ENCODE measurements around the gene SIRT7. TPM values are rescaled to one million over a fixed set of nuclear protein-coding genes. Genes with fewer than 3 reads are reported as not detected.

The SIRT7 gene
- total RNA-seq, 1 experiment from 2014 or later: 24.2 TPM

DNA sequence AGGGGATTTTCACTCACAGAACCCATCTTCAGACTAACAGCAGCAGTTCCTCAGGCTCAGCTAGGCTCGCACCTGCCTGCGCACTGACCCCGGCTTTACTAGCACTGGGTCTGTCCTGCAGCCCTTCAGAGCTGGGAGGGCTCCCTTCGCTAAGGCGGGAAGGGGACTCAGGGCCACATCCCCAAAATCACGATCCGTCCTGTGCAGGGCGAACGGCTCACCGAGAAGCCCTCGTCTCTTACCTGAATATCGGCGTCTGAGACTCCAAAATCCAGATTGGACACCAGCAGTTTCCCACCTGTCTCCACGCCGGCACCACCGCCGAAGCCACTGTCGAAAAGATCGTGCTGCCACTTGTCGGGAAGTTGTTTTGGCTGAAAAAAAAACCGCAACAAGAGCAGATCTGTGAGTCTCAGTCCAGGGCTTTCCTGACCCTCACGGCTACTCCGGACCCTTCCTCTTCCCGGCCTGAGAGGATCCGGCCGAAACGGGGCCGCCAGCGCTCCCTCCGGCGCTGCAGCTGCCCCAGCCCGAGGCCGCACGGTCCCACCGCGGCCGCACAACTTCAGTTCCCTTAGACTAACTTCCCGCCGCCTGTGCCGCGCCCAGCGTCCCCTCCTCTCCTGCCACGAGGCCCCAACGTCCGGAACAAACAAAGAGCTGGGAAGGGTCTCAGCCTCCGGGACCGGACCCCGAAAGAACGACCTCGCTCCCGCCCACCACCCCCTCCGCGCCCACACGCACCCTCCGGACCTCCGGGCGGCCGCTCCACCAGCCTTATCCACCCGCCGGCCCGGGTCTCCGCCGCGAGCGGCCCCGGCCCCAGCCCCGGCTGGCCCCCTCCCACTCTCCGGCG lies 27.3 kb downstream of the SIRT7 start:
- H3K36me3 Mint-ChIP-seq: peaks cover 40% of the 10 kb centered on the region
- TF ChIP-seq, protein P1, sequence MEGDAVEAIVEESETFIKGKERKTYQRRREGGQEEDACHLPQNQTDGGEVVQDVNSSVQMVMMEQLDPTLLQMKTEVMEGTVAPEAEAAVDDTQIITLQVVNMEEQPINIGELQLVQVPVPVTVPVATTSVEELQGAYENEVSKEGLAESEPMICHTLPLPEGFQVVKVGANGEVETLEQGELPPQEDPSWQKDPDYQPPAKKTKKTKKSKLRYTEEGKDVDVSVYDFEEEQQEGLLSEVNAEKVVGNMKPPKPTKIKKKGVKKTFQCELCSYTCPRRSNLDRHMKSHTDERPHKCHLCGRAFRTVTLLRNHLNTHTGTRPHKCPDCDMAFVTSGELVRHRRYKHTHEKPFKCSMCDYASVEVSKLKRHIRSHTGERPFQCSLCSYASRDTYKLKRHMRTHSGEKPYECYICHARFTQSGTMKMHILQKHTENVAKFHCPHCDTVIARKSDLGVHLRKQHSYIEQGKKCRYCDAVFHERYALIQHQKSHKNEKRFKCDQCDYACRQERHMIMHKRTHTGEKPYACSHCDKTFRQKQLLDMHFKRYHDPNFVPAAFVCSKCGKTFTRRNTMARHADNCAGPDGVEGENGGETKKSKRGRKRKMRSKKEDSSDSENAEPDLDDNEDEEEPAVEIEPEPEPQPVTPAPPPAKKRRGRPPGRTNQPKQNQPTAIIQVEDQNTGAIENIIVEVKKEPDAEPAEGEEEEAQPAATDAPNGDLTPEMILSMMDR (IDR thresholded peaks at IDR 0.05): no peak
- TF ChIP-seq ZNF396 (CRISPR knock-in tag; IDR thresholded peaks at IDR 0.05; ENCODE audit: borderline replicate concordance) (no peak), FOXJ3 (CRISPR knock-in tag; IDR thresholded peaks at IDR 0.05; ENCODE audit: borderline replicate concordance) (no peak), ZBTB21 (CRISPR knock-in tag; IDR thresholded peaks at IDR 0.05; ENCODE audit: borderline replicate concordance) (no peak), NR1H2 (CRISPR knock-in tag; IDR thresholded peaks at IDR 0.05) (no peak), TEAD1 (CRISPR knock-in tag; IDR thresholded peaks at IDR 0.05) (no peak), JAZF1 (CRISPR knock-in tag; IDR thresholded peaks at IDR 0.05) (no peak), ZNF317 (CRISPR knock-in tag; IDR thresholded peaks at IDR 0.05; ENCODE audit: borderline replicate concordance, low read depth) (no peak), OVOL2 (CRISPR knock-in tag; IDR thresholded peaks at IDR 0.05; ENCODE audit: borderline replicate concordance) (no peak), ZNF671 (CRISPR knock-in tag; IDR thresholded peaks at IDR 0.05) (no peak), MXD4 (CRISPR knock-in tag; IDR thresholded peaks at IDR 0.05; ENCODE audit: borderline replicate concordance) (no peak), NFYB (CRISPR knock-in tag; conservative IDR thresholded peaks at IDR 0.05; ENCODE audit: low read depth) (no peak), ETV6 (CRISPR knock-in tag; IDR thresholded peaks at IDR 0.05) (no peak), FOXP1 (CRISPR knock-in tag; IDR thresholded peaks at IDR 0.05; ENCODE audit: borderline replicate concordance) (no peak), ZNF423 (CRISPR knock-in tag; IDR thresholded peaks at IDR 0.05) (no peak)
- TF ChIP-seq, protein P2, sequence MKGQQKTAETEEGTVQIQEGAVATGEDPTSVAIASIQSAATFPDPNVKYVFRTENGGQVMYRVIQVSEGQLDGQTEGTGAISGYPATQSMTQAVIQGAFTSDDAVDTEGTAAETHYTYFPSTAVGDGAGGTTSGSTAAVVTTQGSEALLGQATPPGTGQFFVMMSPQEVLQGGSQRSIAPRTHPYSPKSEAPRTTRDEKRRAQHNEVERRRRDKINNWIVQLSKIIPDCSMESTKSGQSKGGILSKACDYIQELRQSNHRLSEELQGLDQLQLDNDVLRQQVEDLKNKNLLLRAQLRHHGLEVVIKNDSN (CRISPR knock-in tag; IDR thresholded peaks at IDR 0.05): no peak
- TF ChIP-seq, protein P3, sequence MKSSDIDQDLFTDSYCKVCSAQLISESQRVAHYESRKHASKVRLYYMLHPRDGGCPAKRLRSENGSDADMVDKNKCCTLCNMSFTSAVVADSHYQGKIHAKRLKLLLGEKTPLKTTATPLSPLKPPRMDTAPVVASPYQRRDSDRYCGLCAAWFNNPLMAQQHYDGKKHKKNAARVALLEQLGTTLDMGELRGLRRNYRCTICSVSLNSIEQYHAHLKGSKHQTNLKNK (CRISPR knock-in tag; IDR thresholded peaks at IDR 0.05): no peak
- TF ChIP-seq, protein P4, sequence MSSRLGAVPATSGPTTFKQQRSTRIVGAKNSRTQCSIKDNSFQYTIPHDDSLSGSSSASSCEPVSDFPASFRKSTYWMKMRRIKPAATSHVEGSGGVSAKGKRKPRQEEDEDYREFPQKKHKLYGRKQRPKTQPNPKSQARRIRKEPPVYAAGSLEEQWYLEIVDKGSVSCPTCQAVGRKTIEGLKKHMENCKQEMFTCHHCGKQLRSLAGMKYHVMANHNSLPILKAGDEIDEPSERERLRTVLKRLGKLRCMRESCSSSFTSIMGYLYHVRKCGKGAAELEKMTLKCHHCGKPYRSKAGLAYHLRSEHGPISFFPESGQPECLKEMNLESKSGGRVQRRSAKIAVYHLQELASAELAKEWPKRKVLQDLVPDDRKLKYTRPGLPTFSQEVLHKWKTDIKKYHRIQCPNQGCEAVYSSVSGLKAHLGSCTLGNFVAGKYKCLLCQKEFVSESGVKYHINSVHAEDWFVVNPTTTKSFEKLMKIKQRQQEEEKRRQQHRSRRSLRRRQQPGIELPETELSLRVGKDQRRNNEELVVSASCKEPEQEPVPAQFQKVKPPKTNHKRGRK (CRISPR knock-in tag; IDR thresholded peaks at IDR 0.05; ENCODE audit: borderline replicate concordance): no peak
- TF ChIP-seq, protein P5, sequence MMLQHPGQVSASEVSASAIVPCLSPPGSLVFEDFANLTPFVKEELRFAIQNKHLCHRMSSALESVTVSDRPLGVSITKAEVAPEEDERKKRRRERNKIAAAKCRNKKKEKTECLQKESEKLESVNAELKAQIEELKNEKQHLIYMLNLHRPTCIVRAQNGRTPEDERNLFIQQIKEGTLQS (CRISPR knock-in tag; conservative IDR thresholded peaks at IDR 0.05): no peak
- TF ChIP-seq, protein P6, sequence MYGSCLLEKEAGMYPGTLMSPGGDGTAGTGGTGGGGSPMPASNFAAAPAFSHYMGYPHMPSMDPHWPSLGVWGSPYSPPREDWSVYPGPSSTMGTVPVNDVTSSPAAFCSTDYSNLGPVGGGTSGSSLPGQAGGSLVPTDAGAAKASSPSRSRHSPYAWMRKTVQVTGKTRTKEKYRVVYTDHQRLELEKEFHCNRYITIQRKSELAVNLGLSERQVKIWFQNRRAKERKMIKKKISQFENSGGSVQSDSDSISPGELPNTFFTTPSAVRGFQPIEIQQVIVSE (CRISPR knock-in tag; IDR thresholded peaks at IDR 0.05; ENCODE audit: borderline replicate concordance): no peak

More for the DNA sequence above, 27.3 kb downstream of the SIRT7 start:
- ChIA-PET CTCF (interaction anchor here (1.8 kb wide), 1 partner anchor 21 kb away, joined by 16 read pairs; no protein-coding TSS in a partner anchor), POLR2A (interaction anchor here (0.9 kb wide), 1 partner anchor 16 kb away, joined by 3 read pairs; no protein-coding TSS in a partner anchor)
- Mint-ChIP-seq H3K4me3 (peak overlapping the region; percentile 88), H3K4me1 (peaks cover 11% of the 10 kb centered on the region), H3K9me3 (no peaks in the 10 kb centered on the region), H3K27me3 (ENCODE audit: low read depth) (no peaks in the 10 kb centered on the region), H3K27ac (peak overlapping the region; percentile 82)
- DNase-seq (ENCODE audit: low spot score) (no peak), ATAC-seq (no peak)
